ENCODE data around the gene TRPV6. TPM values are rescaled to one million over a fixed set of nuclear protein-coding genes. Genes with fewer than 3 reads are reported as not detected.

TRPV6 gene
- total RNA-seq, 6 experiments from 2014 or later: 0.06 to 1.5 (median 0.75) TPM

- Histone ChIP-seq H3K36me3 (no peaks in the 10 kb centered on the region), H3K4me3 (no peak overlapping the region), H3K27me3 (no peaks in the 10 kb centered on the region), H3K9me3 (no peaks in the 10 kb centered on the region), H3K4me1 (no peaks in the 10 kb centered on the region), H3K27ac (no peak overlapping the region)
- no peak for ATAC-seq
- intact Hi-C loops (cut with DNase I): no loop called here
- 43% methylated on average over 1 of the region's 3 CpGs for WGBS (ENCODE audit: insufficient coverage, low coverage, low lambda C conversion rate, missing lambda C conversion rate)
- DNase-seq: no peak
- TF ChIP-seq, protein P1, sequence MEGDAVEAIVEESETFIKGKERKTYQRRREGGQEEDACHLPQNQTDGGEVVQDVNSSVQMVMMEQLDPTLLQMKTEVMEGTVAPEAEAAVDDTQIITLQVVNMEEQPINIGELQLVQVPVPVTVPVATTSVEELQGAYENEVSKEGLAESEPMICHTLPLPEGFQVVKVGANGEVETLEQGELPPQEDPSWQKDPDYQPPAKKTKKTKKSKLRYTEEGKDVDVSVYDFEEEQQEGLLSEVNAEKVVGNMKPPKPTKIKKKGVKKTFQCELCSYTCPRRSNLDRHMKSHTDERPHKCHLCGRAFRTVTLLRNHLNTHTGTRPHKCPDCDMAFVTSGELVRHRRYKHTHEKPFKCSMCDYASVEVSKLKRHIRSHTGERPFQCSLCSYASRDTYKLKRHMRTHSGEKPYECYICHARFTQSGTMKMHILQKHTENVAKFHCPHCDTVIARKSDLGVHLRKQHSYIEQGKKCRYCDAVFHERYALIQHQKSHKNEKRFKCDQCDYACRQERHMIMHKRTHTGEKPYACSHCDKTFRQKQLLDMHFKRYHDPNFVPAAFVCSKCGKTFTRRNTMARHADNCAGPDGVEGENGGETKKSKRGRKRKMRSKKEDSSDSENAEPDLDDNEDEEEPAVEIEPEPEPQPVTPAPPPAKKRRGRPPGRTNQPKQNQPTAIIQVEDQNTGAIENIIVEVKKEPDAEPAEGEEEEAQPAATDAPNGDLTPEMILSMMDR (IDR thresholded peaks at IDR 0.05): no peak
- no peak for TF ChIP-seq POLR2A (IDR thresholded peaks at IDR 0.05)
These were observed 14.1 kb upstream of the TRPV6 start for GRCh38 chr7:142899661-142900060.

GRCh38 chr7:142898377-142899170 is 13.0 kb upstream of the TRPV6 start:
- Histone ChIP-seq H3K36me3 (no peaks in the 10 kb centered on the region), H3K4me1 (no peaks in the 10 kb centered on the region), H3K4me3 (no peak overlapping the region), H3K9me3 (no peaks in the 10 kb centered on the region), H3K27ac (no peak overlapping the region), H3K27me3 (no peaks in the 10 kb centered on the region)
- no peak for TF ChIP-seq POLR2A (IDR thresholded peaks at IDR 0.05)
- TF ChIP-seq, protein P1 (IDR thresholded peaks at IDR 0.05): no peak
- intact Hi-C loops (cut with DNase I): no loop called here
- DNase-seq (peak in 2 of 3 donors; percentile 16 to 19), ATAC-seq (peak in 1 of 4 donors; percentile 9)
- 64% methylated on average over 2 of the region's 3 CpGs for WGBS (ENCODE audit: insufficient coverage, low coverage, low lambda C conversion rate, missing lambda C conversion rate)

- no peak for ATAC-seq
- 77% methylated on average over 7 of the region's 7 CpGs for WGBS (ENCODE audit: insufficient coverage, low coverage, low lambda C conversion rate, missing lambda C conversion rate)
- Histone ChIP-seq H3K36me3 (no peaks in the 10 kb centered on the region), H3K27ac (no peak overlapping the region), H3K9me3 (no peaks in the 10 kb centered on the region), H3K4me1 (no peaks in the 10 kb centered on the region), H3K27me3 (no peaks in the 10 kb centered on the region), H3K4me3 (no peak overlapping the region)
- intact Hi-C loops (cut with DNase I): no loop called here
- no peak for TF ChIP-seq POLR2A (IDR thresholded peaks at IDR 0.05)
- TF ChIP-seq, protein P1 (IDR thresholded peaks at IDR 0.05): no peak
- DNase-seq: peak in 2 of 3 donors; percentile 32 to 36
These were observed 12.1 kb upstream of the TRPV6 start for GRCh38 chr7:142897691-142898090.

DNA sequence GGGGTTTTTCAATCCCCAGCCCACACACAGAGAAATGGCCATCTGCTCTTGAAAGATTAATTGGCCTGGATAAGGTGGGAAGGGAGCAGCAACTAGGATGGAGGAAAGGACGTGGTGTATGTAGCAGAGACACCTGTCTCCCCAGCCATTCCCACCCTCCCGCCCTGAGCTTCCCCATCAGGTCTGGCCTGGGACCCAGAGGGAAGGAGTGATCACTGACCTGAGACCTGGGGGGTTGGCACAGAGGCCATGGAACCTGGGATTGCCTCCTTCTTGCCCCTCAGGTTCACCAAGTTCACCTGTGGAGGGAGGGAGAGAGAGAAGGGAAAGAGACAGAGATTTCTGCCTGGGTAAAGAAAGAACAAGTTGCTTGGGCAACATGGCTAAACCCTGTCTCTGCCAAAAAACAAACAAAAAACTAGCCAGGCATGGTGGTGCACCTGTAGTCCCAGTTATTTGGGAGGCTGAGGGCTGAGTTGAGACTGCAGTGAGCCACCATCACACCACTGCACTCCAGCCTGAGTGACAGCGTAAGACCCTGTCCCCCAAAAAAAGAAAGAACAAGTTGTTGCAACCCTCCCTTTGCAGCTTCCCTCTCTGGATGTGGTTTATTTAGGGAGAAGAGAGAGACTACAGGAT is 11.3 kb upstream of the TRPV6 start:
- WGBS (ENCODE audit: insufficient coverage, low coverage, low lambda C conversion rate, missing lambda C conversion rate): 74% methylated on average over 3 of the region's 3 CpGs
- intact Hi-C loops (cut with DNase I): no loop called here
- no peak overlapping the region for H3K27ac ChIP-seq
- H3K4me3 ChIP-seq: no peak overlapping the region
- H3K4me1 ChIP-seq: no peaks in the 10 kb centered on the region
- H3K36me3 ChIP-seq: no peaks in the 10 kb centered on the region
- DNase-seq (peak in 1 of 3 donors; percentile 18), ATAC-seq (no peak)
- TF ChIP-seq, protein P1 (IDR thresholded peaks at IDR 0.05): no peak
- no peaks in the 10 kb centered on the region for H3K27me3 ChIP-seq
- no peaks in the 10 kb centered on the region for H3K9me3 ChIP-seq
